Central memory CD4-positive, alpha-beta T cell (primary cell): Measurements from ENCODE around the gene CDC5L.

Experiments
- DNase-seq: peaks from one replicate; pipeline ENCODE4 v3.0.0; 2022

The CDC5L gene

GRCh38 chr6:44477293-44477894 is 89.9 kb downstream of the CDC5L start:
- no peak for DNase-seq

GRCh38 chr6:44478158-44478557 is 90.7 kb downstream of the CDC5L start:
- DNase-seq: no peak

GRCh38 chr6:44478591-44479254 is 91.2 kb downstream of the CDC5L start:
- no peak for DNase-seq

GRCh38 chr6:44480097-44480541 is 92.6 kb downstream of the CDC5L start:
- no peak for DNase-seq

GRCh38 chr6:44481056-44481455 is 93.5 kb downstream of the CDC5L start:
- DNase-seq: no peak

- DNase-seq: no peak
Measured at GRCh38 chr6:44481760-44482159, 94.3 kb downstream of the CDC5L start.

GRCh38 chr6:44485601-44486401 is 98.3 kb downstream of the CDC5L start:
- DNase-seq: no peak

GRCh38 chr6:44487002-44487401 is 99.5 kb downstream of the CDC5L start:
- DNase-seq: no peak

- no peak for DNase-seq
Measured at GRCh38 chr6:44487586-44487985, 100.1 kb downstream of the CDC5L start.

GRCh38 chr6:44489910-44490604 is 102.6 kb downstream of the CDC5L start:
- no peak for DNase-seq

GRCh38 chr6:44493132-44493531 is 105.6 kb downstream of the CDC5L start:
- DNase-seq: no peak

- no peak for DNase-seq
Measured at GRCh38 chr6:44493593-44493992, 106.1 kb downstream of the CDC5L start.

GRCh38 chr6:44494011-44494501 is 106.5 kb downstream of the CDC5L start:
- no peak for DNase-seq

- no peak for DNase-seq
Measured at GRCh38 chr6:44495036-44495901, 107.8 kb downstream of the CDC5L start.

GRCh38 chr6:44496665-44497369 is 109.3 kb downstream of the CDC5L start:
- DNase-seq: no peak

GRCh38 chr6:44497807-44498206 is 110.3 kb downstream of the CDC5L start:
- no peak for DNase-seq

GRCh38 chr6:44498436-44498835 is 110.9 kb downstream of the CDC5L start:
- DNase-seq: no peak

GRCh38 chr6:44499609-44500008 is 112.1 kb downstream of the CDC5L start:
- no peak for DNase-seq
